Measurements from ENCODE around the gene ZNF609. TPM values are rescaled to one million over a fixed set of nuclear protein-coding genes. Genes with fewer than 3 reads are reported as not detected.

The ZNF609 gene
- total and polyA plus RNA-seq, 10 of the 15 experiments (the other 5 are each of a cell fraction or from before 2014, with no cell fraction given): 5.1 to 35.3 (median 13.6) TPM

DNA sequence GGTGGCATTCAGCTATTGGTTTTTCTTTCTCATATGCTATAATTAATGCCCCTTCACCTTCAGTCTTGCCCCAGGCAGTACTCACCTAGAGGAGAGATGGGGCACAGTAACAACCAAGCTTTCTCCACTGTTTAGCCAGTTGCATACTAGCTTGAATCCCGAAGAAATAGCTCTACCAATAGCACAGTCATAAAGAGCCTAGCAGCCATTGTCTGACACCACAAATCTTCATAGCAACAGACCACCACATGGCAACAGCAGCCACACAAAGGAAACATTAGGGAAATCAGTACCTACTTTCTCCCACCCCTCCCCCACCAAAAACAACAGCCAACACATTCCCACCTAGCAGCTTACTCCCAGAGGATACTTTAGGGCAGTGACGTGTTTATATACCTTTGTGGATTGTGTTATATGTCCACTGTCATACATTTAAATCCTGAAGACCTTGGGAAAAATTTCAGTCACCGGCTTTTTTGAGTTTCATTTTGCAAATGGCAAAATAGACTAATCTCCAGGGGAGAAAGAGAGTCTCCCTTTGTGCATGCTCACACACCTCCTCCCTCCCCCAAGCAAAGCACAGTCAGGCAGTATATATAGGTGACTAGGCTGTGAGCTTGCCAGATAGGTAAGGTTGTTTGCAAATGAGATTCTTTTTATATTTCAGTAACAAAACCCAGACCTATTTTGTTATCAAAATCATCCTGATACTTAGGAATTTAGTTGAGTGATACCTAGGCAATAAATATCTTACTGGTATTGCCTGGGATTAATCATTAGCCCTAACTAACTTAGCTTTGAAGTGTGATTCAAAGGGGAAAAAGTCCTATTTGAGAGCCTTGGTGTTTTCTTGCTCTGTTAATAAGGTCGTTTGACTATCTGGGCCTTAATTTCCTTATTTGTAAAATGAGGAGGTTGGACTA, 174.5 kb downstream of the ZNF609 start (continued):
- TF ChIP-seq, protein P1, sequence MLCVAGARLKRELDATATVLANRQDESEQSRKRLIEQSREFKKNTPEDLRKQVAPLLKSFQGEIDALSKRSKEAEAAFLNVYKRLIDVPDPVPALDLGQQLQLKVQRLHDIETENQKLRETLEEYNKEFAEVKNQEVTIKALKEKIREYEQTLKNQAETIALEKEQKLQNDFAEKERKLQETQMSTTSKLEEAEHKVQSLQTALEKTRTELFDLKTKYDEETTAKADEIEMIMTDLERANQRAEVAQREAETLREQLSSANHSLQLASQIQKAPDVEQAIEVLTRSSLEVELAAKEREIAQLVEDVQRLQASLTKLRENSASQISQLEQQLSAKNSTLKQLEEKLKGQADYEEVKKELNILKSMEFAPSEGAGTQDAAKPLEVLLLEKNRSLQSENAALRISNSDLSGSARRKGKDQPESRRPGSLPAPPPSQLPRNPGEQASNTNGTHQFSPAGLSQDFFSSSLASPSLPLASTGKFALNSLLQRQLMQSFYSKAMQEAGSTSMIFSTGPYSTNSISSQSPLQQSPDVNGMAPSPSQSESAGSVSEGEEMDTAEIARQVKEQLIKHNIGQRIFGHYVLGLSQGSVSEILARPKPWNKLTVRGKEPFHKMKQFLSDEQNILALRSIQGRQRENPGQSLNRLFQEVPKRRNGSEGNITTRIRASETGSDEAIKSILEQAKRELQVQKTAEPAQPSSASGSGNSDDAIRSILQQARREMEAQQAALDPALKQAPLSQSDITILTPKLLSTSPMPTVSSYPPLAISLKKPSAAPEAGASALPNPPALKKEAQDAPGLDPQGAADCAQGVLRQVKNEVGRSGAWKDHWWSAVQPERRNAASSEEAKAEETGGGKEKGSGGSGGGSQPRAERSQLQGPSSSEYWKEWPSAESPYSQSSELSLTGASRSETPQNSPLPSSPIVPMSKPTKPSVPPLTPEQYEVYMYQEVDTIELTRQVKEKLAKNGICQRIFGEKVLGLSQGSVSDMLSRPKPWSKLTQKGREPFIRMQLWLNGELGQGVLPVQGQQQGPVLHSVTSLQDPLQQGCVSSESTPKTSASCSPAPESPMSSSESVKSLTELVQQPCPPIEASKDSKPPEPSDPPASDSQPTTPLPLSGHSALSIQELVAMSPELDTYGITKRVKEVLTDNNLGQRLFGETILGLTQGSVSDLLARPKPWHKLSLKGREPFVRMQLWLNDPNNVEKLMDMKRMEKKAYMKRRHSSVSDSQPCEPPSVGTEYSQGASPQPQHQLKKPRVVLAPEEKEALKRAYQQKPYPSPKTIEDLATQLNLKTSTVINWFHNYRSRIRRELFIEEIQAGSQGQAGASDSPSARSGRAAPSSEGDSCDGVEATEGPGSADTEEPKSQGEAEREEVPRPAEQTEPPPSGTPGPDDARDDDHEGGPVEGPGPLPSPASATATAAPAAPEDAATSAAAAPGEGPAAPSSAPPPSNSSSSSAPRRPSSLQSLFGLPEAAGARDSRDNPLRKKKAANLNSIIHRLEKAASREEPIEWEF (IDR thresholded peaks at IDR 0.05; ENCODE audit: insufficient replicate concordance, low read depth, low read length): peak; percentile 92
- no peak for TF ChIP-seq CBX3 (IDR thresholded peaks at IDR 0.05; ENCODE audit: borderline replicate concordance, low read depth)
- peak in 1 of 2 experiments; percentile 72; a peak in 1 of 4 replicates for TF ChIP-seq ETV6 (conservative IDR thresholded peaks at IDR 0.05 in 1 of 2, IDR thresholded peaks at IDR 0.05 in 1 of 2; ENCODE audit: borderline replicate concordance in 1 of 2, low read depth in 1 of 2)
- TF ChIP-seq, protein P2, sequence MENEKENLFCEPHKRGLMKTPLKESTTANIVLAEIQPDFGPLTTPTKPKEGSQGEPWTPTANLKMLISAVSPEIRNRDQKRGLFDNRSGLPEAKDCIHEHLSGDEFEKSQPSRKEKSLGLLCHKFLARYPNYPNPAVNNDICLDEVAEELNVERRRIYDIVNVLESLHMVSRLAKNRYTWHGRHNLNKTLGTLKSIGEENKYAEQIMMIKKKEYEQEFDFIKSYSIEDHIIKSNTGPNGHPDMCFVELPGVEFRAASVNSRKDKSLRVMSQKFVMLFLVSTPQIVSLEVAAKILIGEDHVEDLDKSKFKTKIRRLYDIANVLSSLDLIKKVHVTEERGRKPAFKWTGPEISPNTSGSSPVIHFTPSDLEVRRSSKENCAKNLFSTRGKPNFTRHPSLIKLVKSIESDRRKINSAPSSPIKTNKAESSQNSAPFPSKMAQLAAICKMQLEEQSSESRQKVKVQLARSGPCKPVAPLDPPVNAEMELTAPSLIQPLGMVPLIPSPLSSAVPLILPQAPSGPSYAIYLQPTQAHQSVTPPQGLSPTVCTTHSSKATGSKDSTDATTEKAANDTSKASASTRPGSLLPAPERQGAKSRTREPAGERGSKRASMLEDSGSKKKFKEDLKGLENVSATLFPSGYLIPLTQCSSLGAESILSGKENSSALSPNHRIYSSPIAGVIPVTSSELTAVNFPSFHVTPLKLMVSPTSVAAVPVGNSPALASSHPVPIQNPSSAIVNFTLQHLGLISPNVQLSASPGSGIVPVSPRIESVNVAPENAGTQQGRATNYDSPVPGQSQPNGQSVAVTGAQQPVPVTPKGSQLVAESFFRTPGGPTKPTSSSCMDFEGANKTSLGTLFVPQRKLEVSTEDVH (IDR thresholded peaks at IDR 0.05; ENCODE audit: low read depth, partially characterized antibody): no peak
- TF ChIP-seq MYB (IDR thresholded peaks at IDR 0.05; ENCODE audit: borderline replicate concordance, low read depth, low read length): 0 out of 2 replicates have a peak, but pooled peaks have one; percentile 33
- 0 out of 2 replicates have a peak, but pooled peaks have one; percentile 35 for TF ChIP-seq LARP7 (IDR thresholded peaks at IDR 0.05)
- peak; percentile 93 for TF ChIP-seq JUNB (IDR thresholded peaks at IDR 0.05)
- no peak for TF ChIP-seq EGR1 (IDR thresholded peaks at IDR 0.05; ENCODE audit: borderline replicate concordance in 1 of 2, low read depth in 2 of 2, low read length in 2 of 2)
- TF ChIP-seq SMAD5 (IDR thresholded peaks at IDR 0.05; ENCODE audit: low read depth): no peak
- TF ChIP-seq, protein P3, sequence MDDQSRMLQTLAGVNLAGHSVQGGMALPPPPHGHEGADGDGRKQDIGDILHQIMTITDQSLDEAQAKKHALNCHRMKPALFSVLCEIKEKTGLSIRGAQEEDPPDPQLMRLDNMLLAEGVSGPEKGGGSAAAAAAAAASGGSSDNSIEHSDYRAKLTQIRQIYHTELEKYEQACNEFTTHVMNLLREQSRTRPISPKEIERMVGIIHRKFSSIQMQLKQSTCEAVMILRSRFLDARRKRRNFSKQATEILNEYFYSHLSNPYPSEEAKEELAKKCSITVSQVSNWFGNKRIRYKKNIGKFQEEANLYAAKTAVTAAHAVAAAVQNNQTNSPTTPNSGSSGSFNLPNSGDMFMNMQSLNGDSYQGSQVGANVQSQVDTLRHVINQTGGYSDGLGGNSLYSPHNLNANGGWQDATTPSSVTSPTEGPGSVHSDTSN (IDR thresholded peaks at IDR 0.05; ENCODE audit: insufficient replicate concordance, low read depth, low read length): peak; percentile 31
- TF ChIP-seq, protein P4, sequence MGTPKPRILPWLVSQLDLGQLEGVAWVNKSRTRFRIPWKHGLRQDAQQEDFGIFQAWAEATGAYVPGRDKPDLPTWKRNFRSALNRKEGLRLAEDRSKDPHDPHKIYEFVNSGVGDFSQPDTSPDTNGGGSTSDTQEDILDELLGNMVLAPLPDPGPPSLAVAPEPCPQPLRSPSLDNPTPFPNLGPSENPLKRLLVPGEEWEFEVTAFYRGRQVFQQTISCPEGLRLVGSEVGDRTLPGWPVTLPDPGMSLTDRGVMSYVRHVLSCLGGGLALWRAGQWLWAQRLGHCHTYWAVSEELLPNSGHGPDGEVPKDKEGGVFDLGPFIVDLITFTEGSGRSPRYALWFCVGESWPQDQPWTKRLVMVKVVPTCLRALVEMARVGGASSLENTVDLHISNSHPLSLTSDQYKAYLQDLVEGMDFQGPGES (IDR thresholded peaks at IDR 0.05): no peak
- TF ChIP-seq ESRRA (IDR thresholded peaks at IDR 0.05; ENCODE audit: low read length): no peak
- TF ChIP-seq, protein P5, sequence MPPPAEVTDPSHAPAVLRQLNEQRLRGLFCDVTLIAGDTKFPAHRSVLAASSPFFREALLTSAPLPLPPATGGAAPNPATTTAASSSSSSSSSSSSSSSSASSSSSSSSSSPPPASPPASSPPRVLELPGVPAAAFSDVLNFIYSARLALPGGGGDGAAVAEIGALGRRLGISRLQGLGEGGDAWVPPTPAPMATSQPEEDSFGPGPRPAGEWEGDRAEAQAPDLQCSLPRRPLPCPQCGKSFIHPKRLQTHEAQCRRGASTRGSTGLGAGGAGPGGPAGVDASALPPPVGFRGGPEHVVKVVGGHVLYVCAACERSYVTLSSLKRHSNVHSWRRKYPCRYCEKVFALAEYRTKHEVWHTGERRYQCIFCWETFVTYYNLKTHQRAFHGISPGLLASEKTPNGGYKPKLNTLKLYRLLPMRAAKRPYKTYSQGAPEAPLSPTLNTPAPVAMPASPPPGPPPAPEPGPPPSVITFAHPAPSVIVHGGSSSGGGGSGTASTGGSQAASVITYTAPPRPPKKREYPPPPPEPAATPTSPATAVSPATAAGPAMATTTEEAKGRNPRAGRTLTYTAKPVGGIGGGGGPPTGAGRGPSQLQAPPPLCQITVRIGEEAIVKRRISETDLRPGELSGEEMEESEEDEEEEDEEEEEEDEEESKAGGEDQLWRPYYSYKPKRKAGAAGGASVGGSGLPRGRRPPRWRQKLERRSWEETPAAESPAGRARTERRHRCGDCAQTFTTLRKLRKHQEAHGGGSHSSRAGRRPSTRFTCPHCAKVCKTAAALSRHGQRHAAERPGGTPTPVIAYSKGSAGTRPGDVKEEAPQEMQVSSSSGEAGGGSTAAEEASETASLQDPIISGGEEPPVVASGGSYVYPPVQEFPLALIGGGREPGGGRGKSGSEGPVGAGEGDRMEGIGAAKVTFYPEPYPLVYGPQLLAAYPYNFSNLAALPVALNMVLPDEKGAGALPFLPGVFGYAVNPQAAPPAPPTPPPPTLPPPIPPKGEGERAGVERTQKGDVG (CRISPR knock-in tag; IDR thresholded peaks at IDR 0.05): no peak
